A673 (cell line): ENCODE results near the gene MEGF6.

ENCODE experiments used
- CTCF ChIP-seq: fragments of 300-800, 200-600 bp; sonication (generic); conservative IDR thresholded peaks from 2 replicates; pipeline ENCODE4 v1.5.1; 2017; ENCODE audit warnings: low read depth, mild to moderate bottlenecking, antibody characterized with exemption, low read length, moderate library complexity, mixed read lengths
- EZH2 ChIP-seq: fragments of 200-600 bp; sonication (generic); IDR thresholded peaks from 2 replicates; pipeline ENCODE4 v1.6.1; 2017; ENCODE audit warnings: borderline replicate concordance, low read depth, mild to moderate bottlenecking, mixed read lengths, antibody characterized with exemption, low read length; ENCODE audit not compliant: poor library complexity, severe bottlenecking

GRCh38 chr1:3627515-3628253 lies 16.4 kb upstream of the MEGF6 start:
- no peak for TF ChIP-seq CTCF
- no peak for TF ChIP-seq EZH2
